Measurements from ENCODE around the gene DENND6B. TPM values are rescaled to one million over a fixed set of nuclear protein-coding genes. Genes with fewer than 3 reads are reported as not detected.

DENND6B gene
- polyA plus RNA-seq, 1 donor from 2014 or later: 51.0 TPM

GRCh38 chr22:50305393-50305922 lies 21.4 kb downstream of the DENND6B start:
- Histone ChIP-seq H3K27ac (ENCODE audit: low read length) (peak overlapping the region; percentile 71), H3K79me2 (replicated peaks; ENCODE audit: insufficient read depth, low read length) (peaks cover 58% of the 10 kb centered on the region)

GRCh38 chr22:50304528-50305392 lies 22.1 kb downstream of the DENND6B start:
- H4K20me1 ChIP-seq (ENCODE audit: insufficient read depth): peaks cover 6% of the 10 kb centered on the region
- H2AFZ ChIP-seq (ENCODE audit: low read depth, low read length): no peak overlapping the region
- H3F3A ChIP-seq (ENCODE audit: insufficient read depth, low read length, poor library complexity, severe bottlenecking): no peaks in the 10 kb centered on the region
- no peaks in the 10 kb centered on the region for H3K9me2 ChIP-seq (ENCODE audit: insufficient read depth, low read length)
- no peaks in the 10 kb centered on the region for H3K36me3 ChIP-seq (ENCODE audit: insufficient read depth, low read length)
- no peak overlapping the region for H3K9ac ChIP-seq (ENCODE audit: low read length)
- no peaks in the 10 kb centered on the region for H3K27me3 ChIP-seq (ENCODE audit: insufficient read depth, low read depth, low read length)
- peak overlapping the region; percentile 94 for H3K4me3 ChIP-seq (ENCODE audit: low read length)
- H3K27ac ChIP-seq (ENCODE audit: low read length): no peak overlapping the region
- no peaks in the 10 kb centered on the region for H3K9me3 ChIP-seq (ENCODE audit: low read length)
- H3K79me2 ChIP-seq (replicated peaks; ENCODE audit: insufficient read depth, low read length): peaks cover 62% of the 10 kb centered on the region
- no peak overlapping the region for H3K4me2 ChIP-seq (ENCODE audit: low read length)
- no peak for TF ChIP-seq MXI1 (conservative IDR thresholded peaks at IDR 0.05; ENCODE audit: poor library complexity, severe bottlenecking)
- TF ChIP-seq, protein P1, sequence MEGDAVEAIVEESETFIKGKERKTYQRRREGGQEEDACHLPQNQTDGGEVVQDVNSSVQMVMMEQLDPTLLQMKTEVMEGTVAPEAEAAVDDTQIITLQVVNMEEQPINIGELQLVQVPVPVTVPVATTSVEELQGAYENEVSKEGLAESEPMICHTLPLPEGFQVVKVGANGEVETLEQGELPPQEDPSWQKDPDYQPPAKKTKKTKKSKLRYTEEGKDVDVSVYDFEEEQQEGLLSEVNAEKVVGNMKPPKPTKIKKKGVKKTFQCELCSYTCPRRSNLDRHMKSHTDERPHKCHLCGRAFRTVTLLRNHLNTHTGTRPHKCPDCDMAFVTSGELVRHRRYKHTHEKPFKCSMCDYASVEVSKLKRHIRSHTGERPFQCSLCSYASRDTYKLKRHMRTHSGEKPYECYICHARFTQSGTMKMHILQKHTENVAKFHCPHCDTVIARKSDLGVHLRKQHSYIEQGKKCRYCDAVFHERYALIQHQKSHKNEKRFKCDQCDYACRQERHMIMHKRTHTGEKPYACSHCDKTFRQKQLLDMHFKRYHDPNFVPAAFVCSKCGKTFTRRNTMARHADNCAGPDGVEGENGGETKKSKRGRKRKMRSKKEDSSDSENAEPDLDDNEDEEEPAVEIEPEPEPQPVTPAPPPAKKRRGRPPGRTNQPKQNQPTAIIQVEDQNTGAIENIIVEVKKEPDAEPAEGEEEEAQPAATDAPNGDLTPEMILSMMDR (IDR thresholded peaks at IDR 0.05; ENCODE audit: poor library complexity, severe bottlenecking): no peak
- no peak for TF ChIP-seq EP300 (conservative IDR thresholded peaks at IDR 0.05; ENCODE audit: poor library complexity, severe bottlenecking)
- TF ChIP-seq, protein P2, sequence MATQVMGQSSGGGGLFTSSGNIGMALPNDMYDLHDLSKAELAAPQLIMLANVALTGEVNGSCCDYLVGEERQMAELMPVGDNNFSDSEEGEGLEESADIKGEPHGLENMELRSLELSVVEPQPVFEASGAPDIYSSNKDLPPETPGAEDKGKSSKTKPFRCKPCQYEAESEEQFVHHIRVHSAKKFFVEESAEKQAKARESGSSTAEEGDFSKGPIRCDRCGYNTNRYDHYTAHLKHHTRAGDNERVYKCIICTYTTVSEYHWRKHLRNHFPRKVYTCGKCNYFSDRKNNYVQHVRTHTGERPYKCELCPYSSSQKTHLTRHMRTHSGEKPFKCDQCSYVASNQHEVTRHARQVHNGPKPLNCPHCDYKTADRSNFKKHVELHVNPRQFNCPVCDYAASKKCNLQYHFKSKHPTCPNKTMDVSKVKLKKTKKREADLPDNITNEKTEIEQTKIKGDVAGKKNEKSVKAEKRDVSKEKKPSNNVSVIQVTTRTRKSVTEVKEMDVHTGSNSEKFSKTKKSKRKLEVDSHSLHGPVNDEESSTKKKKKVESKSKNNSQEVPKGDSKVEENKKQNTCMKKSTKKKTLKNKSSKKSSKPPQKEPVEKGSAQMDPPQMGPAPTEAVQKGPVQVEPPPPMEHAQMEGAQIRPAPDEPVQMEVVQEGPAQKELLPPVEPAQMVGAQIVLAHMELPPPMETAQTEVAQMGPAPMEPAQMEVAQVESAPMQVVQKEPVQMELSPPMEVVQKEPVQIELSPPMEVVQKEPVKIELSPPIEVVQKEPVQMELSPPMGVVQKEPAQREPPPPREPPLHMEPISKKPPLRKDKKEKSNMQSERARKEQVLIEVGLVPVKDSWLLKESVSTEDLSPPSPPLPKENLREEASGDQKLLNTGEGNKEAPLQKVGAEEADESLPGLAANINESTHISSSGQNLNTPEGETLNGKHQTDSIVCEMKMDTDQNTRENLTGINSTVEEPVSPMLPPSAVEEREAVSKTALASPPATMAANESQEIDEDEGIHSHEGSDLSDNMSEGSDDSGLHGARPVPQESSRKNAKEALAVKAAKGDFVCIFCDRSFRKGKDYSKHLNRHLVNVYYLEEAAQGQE (IDR thresholded peaks at IDR 0.05; ENCODE audit: borderline replicate concordance): no peak
- TF ChIP-seq RAD21 (conservative IDR thresholded peaks at IDR 0.05): no peak
- no peak for TF ChIP-seq TAF1 (IDR thresholded peaks at IDR 0.05; ENCODE audit: low read depth)
- no peak for TF ChIP-seq EZH2 (IDR thresholded peaks at IDR 0.05; ENCODE audit: borderline replicate concordance, insufficient read depth, low read length, poor library complexity, severe bottlenecking)

More at GRCh38 chr22:50305393-50305922, 21.4 kb downstream of the DENND6B start:
- H3F3A ChIP-seq (ENCODE audit: insufficient read depth, low read length, poor library complexity, severe bottlenecking): no peaks in the 10 kb centered on the region
- H3K27me3 ChIP-seq (ENCODE audit: insufficient read depth, low read depth, low read length): no peaks in the 10 kb centered on the region
- no peaks in the 10 kb centered on the region for H3K36me3 ChIP-seq (ENCODE audit: insufficient read depth, low read length)
- H3K4me2 ChIP-seq (ENCODE audit: low read length): peak overlapping the region; percentile 86
- peak overlapping the region; percentile 94 for H3K9ac ChIP-seq (ENCODE audit: low read length)
- H4K20me1 ChIP-seq (ENCODE audit: insufficient read depth): peaks cover 6% of the 10 kb centered on the region
- no peaks in the 10 kb centered on the region for H3K9me2 ChIP-seq (ENCODE audit: insufficient read depth, low read length)
- no peaks in the 10 kb centered on the region for H3K9me3 ChIP-seq (ENCODE audit: low read length)
- H2AFZ ChIP-seq (ENCODE audit: low read depth, low read length): no peak overlapping the region
- TF ChIP-seq POLR2AphosphoS5 (IDR thresholded peaks at IDR 0.05) (no peak), TAF1 (IDR thresholded peaks at IDR 0.05; ENCODE audit: low read depth) (no peak), MXI1 (conservative IDR thresholded peaks at IDR 0.05; ENCODE audit: poor library complexity, severe bottlenecking) (no peak), EZH2 (IDR thresholded peaks at IDR 0.05; ENCODE audit: borderline replicate concordance, insufficient read depth, low read length, poor library complexity, severe bottlenecking) (no peak), RAD21 (conservative IDR thresholded peaks at IDR 0.05) (no peak), SMC3 (conservative IDR thresholded peaks at IDR 0.05; ENCODE audit: poor library complexity) (no peak), EP300 (conservative IDR thresholded peaks at IDR 0.05; ENCODE audit: poor library complexity, severe bottlenecking) (no peak)
- TF ChIP-seq, protein P2 (IDR thresholded peaks at IDR 0.05; ENCODE audit: borderline replicate concordance): no peak
- TF ChIP-seq, protein P1 (IDR thresholded peaks at IDR 0.05; ENCODE audit: poor library complexity, severe bottlenecking): no peak
- H3K4me3 ChIP-seq (ENCODE audit: low read length): peak overlapping the region; percentile 94
